Measurements from ENCODE around the gene ENOSF1. TPM values are rescaled to one million over a fixed set of nuclear protein-coding genes. Genes with fewer than 3 reads are reported as not detected.
A peak's percentile ranks its signal among the peaks of the same experiment; 100 is the strongest.

The ENOSF1 gene
- total and polyA plus RNA-seq, 8 donors = 24.0 to 114 (median 70.5) TPM

GRCh38 chr18:750456-750855 is 38.0 kb upstream of the ENOSF1 start:
- Histone ChIP-seq H3K27ac (no peak overlapping the region), H3K9me3 (no peaks in the 10 kb centered on the region), H3K36me3 (peaks cover 0 to 66% (median 56%) of the 10 kb centered on the region in 4 donors), H3K4me1 (peaks cover 0 to 10% (median 6%) of the 10 kb centered on the region in 4 donors), H3K27me3 (no peaks in the 10 kb centered on the region), H3K4me3 (no peak overlapping the region)
- no peak for TF ChIP-seq POLR2AphosphoS5 (IDR thresholded peaks at IDR 0.05)
- no peak for TF ChIP-seq POLR2A (IDR thresholded peaks at IDR 0.05)
- TF ChIP-seq, protein P1, sequence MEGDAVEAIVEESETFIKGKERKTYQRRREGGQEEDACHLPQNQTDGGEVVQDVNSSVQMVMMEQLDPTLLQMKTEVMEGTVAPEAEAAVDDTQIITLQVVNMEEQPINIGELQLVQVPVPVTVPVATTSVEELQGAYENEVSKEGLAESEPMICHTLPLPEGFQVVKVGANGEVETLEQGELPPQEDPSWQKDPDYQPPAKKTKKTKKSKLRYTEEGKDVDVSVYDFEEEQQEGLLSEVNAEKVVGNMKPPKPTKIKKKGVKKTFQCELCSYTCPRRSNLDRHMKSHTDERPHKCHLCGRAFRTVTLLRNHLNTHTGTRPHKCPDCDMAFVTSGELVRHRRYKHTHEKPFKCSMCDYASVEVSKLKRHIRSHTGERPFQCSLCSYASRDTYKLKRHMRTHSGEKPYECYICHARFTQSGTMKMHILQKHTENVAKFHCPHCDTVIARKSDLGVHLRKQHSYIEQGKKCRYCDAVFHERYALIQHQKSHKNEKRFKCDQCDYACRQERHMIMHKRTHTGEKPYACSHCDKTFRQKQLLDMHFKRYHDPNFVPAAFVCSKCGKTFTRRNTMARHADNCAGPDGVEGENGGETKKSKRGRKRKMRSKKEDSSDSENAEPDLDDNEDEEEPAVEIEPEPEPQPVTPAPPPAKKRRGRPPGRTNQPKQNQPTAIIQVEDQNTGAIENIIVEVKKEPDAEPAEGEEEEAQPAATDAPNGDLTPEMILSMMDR (IDR thresholded peaks at IDR 0.05) = no peak
- no peak for TF ChIP-seq EP300 (IDR thresholded peaks at IDR 0.05)
- intact Hi-C loops (cut with DNase I; ENCODE audit: low total_unique reads) = no loop called here
- WGBS, 5 donors = 92 to 100% (median 93%) methylated on average over 1 of the region's 1 CpG
- DNase-seq = no peak

DNA sequence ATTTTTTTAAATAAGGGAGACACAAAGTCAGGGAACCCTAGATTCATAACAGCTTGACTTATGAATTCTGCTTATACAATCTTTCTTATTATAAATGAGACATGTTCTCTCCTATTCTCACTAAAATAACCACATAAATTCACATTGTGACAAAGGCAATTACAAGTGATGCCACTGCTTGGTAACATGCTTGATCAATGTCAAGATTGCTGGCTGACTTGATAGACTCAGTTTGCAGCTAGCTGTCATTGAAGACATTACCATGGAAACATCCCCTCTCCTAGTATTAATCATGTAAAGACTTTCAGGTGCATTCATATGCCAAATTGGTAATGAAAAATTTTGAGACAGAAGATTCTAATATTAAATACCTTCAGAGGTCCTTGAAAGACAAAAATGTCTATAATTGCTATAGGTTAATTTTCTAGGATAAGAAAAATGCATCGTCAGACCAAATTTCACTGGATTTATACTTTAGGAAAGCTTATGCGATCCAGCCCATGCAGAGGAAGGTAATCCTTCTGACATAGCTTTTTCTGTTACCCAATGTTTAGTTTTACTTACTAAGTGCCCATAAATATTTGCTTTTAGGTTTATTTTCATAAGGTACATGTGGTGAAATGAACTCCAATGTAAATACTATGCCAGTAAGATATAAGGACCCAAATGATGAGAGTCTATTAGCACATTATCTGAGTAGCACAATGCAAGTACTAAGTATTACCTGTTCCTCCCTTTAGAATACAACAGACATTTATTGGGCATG is 32.6 kb upstream of the ENOSF1 start:
- H3K27ac ChIP-seq = no peak overlapping the region
- H3K4me1 ChIP-seq = no peaks in the 10 kb centered on the region
- H3K4me3 ChIP-seq = no peak overlapping the region
- no peak for DNase-seq
- intact Hi-C loops (cut with DNase I; ENCODE audit: low total_unique reads) = loop anchor here (5.0 kb wide), 1 partner anchor 87 kb away; no protein-coding TSS in a partner anchor
- TF ChIP-seq POLR2AphosphoS5 (IDR thresholded peaks at IDR 0.05) (no peak), EP300 (IDR thresholded peaks at IDR 0.05) (no peak), POLR2A (IDR thresholded peaks at IDR 0.05) (no peak)
- TF ChIP-seq, protein P1 (IDR thresholded peaks at IDR 0.05) = no peak
- WGBS, 5 donors = 62 to 86% (median 83%) methylated on average over 2 of the region's 2 CpGs
- no peaks in the 10 kb centered on the region for H3K27me3 ChIP-seq
- H3K9me3 ChIP-seq = no peaks in the 10 kb centered on the region
- peaks cover 4 to 79% (median 66%) of the 10 kb centered on the region in 4 donors for H3K36me3 ChIP-seq

DNA sequence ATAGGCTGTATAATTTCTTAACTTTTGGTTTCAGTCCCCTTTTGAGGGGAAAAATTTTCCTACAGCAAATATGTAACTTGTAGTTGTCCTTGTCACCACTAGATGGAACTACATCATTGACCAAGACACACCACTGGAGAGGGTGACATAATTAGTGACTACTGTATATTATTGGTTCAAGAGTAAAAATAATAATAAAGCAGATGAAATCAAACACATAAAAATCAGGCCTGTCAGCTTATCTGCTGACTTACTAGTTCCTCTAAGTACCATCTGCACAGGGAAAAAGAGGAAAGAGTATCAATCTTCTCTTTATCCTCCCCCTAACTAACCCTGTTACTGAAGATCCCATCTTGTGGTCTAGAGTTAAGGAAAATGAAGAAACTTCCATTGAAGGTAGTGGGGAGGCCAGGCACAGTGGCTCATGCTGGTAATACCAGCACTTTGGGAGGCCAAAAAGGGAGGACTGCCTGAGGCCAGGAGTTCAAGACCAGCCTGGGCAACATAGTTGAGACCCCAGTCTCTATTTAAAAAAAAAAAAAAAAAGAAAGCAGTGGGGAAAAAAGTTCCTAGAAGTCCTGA is 29.6 kb upstream of the ENOSF1 start:
- peak in 1 of 2 donors; percentile 70 for DNase-seq
- Histone ChIP-seq H3K27me3 (no peaks in the 10 kb centered on the region), H3K36me3 (peaks cover 4 to 90% (median 73%) of the 10 kb centered on the region in 4 donors), H3K27ac (no peak overlapping the region), H3K4me1 (no peaks in the 10 kb centered on the region), H3K4me3 (no peak overlapping the region), H3K9me3 (no peaks in the 10 kb centered on the region)
- no peak for TF ChIP-seq EP300 (IDR thresholded peaks at IDR 0.05)
- TF ChIP-seq, protein P1 (IDR thresholded peaks at IDR 0.05) = peak in 5 of 7 experiments; percentile 65 to 79 (median 76)
- intact Hi-C loops (cut with DNase I; ENCODE audit: low total_unique reads) = loop anchor here (5.0 kb wide), 1 partner anchor 90 kb away; no protein-coding TSS in a partner anchor

GRCh38 chr18:732371-732770 is 19.9 kb upstream of the ENOSF1 start:
- intact Hi-C loops (cut with DNase I; ENCODE audit: low total_unique reads) = no loop called here
- Histone ChIP-seq H3K9me3 (no peaks in the 10 kb centered on the region), H3K27ac (no peak overlapping the region), H3K4me3 (no peak overlapping the region), H3K27me3 (no peaks in the 10 kb centered on the region), H3K36me3 (peaks cover 26 to 83% (median 66%) of the 10 kb centered on the region in 4 donors), H3K4me1 (no peaks in the 10 kb centered on the region)
- WGBS, 5 donors = 83 to 95% (median 86%) methylated on average over 3 of the region's 3 CpGs
- TF ChIP-seq, protein P1 (IDR thresholded peaks at IDR 0.05) = no peak
- TF ChIP-seq POLR2AphosphoS5 (IDR thresholded peaks at IDR 0.05) = no peak
- no peak for TF ChIP-seq POLR2A (IDR thresholded peaks at IDR 0.05)
- no peak for TF ChIP-seq EP300 (IDR thresholded peaks at IDR 0.05)
- no peak for DNase-seq

Data from stomach (tissue), 9 donors.